HepG2 (cell line): ENCODE results near the gene BIN1. TPM values are rescaled to one million over a fixed set of nuclear protein-coding genes. Genes with fewer than 3 reads are reported as not detected.

Experiments
- AHDC1 ChIP-seq: sonication (generic); formaldehyde crosslinking; IDR thresholded peaks from 2 replicates; pipeline ENCODE4 v1.5.1; 2020; ENCODE audit warnings: mild to moderate bottlenecking, missing genetic modification reagents, borderline replicate concordance
- CEBPB ChIP-seq: IDR thresholded peaks from 2 replicates; pipeline ENCODE4 v1.6.1; 2011; ENCODE audit warnings: low read depth, low read length, improper control_type of control experiment, borderline replicate concordance
- GFI1 ChIP-seq: sonication (generic); formaldehyde crosslinking; IDR thresholded peaks from 2 replicates; pipeline ENCODE4 v1.5.0; 2020; ENCODE audit warnings: missing genetic modification reagents, mild to moderate bottlenecking, borderline replicate concordance
- SALL1 ChIP-seq: sonication (generic); formaldehyde crosslinking; IDR thresholded peaks from 2 replicates; pipeline ENCODE4 v1.8.0; 2022; ENCODE audit warnings: mild to moderate bottlenecking, missing genetic modification reagents
- ZNF318 ChIP-seq: sonication (generic); formaldehyde crosslinking; IDR thresholded peaks from 2 replicates; pipeline ENCODE4 v1.4.0; 2020; ENCODE audit warnings: mild to moderate bottlenecking, missing genetic modification reagents
- ZNF781 ChIP-seq: sonication (generic); formaldehyde crosslinking; IDR thresholded peaks from 2 replicates; pipeline ENCODE4 v1.5.1; 2020; ENCODE audit warnings: borderline replicate concordance, mild to moderate bottlenecking, missing genetic modification reagents; ENCODE audit errors: not compliant biosample characterization
- ZNF891 ChIP-seq: sonication (generic); formaldehyde crosslinking; IDR thresholded peaks from 2 replicates; pipeline ENCODE4 v1.5.0; 2020; ENCODE audit warnings: mild to moderate bottlenecking, missing genetic modification reagents
- ZSCAN31 ChIP-seq: sonication (generic); formaldehyde crosslinking; IDR thresholded peaks from 2 replicates; pipeline ENCODE4 v1.5.0; 2020; ENCODE audit warnings: low read depth, mild to moderate bottlenecking, missing genetic modification reagents
- polyA plus RNA-seq, 8 experiments: library from polyadenylated mRNA; depleted of rRNA in 3 of 8; stranded (reverse) in 7 of 8; unstranded in 1 of 8; fragments of >200 nt; fragmentation: Illumina TruSeq in 4 of 8; extraction: Trizol in 4 of 8; gene quantifications; 2 replicates each; pipeline versions ENCODE4 v1.2.1 to v1.2.3, GENCODE V29; 2011 to 2016; ENCODE audit warnings: low read depth in 4 of 8, missing spikeins in 1 of 8, mixed read lengths in 1 of 8; ENCODE audit not compliant: insufficient read depth in 1 of 8
- total RNA-seq, 5 experiments: library from RNA; depleted of rRNA; stranded (reverse); fragments of >200 nt; fragmentation: Illumina TruSeq; extraction: Trizol; gene quantifications; 2 replicates each; pipeline ENCODE4 v1.2.3, GENCODE V29; 2016; ENCODE audit warnings: low read depth in 1 of 5

BIN1 gene
- total and polyA plus RNA-seq, 2 of the 13 experiments (the other 11 are each of a cell fraction or from before 2014, with no cell fraction given): 0.93 to 1.2 TPM

- TF ChIP-seq AHDC1 (CRISPR knock-in tag) (no peak), ZNF318 (CRISPR knock-in tag) (no peak), SALL1 (CRISPR knock-in tag) (no peak), CEBPB (no peak), ZNF781 (CRISPR knock-in tag) (no peak), GFI1 (CRISPR knock-in tag) (no peak), ZNF891 (CRISPR knock-in tag) (no peak), ZSCAN31 (CRISPR knock-in tag) (no peak)
These were observed 14.8 kb upstream of the BIN1 start (continued) for GRCh38 chr2:127121776-127122176.
